HepG2 (cell line): ENCODE results near the gene HIPK3. TPM values are rescaled to one million over a fixed set of nuclear protein-coding genes. Genes with fewer than 3 reads are reported as not detected.

ENCODE experiments used
- CHD4 ChIP-seq: fragments of 200-600 bp; sonication (generic); IDR thresholded peaks from 2 replicates; pipeline ENCODE4 v1.7.0; 2017; ENCODE audit warnings: mild to moderate bottlenecking, low read length, borderline replicate concordance
- HMG20A ChIP-seq: IDR thresholded peaks from 2 replicates; pipeline ENCODE4 v1.6.1; 2016; ENCODE audit warnings: borderline replicate concordance
- SMAD1 ChIP-seq: sonication (generic); formaldehyde crosslinking; IDR thresholded peaks from 2 replicates; pipeline ENCODE4 v1.4.0; 2020; ENCODE audit warnings: missing genetic modification reagents, low read depth, mild to moderate bottlenecking, borderline replicate concordance
- ZNF296 ChIP-seq: sonication (generic); formaldehyde crosslinking; conservative IDR thresholded peaks from 2 replicates; pipeline ENCODE4 v1.5.0; 2020; ENCODE audit warnings: mild to moderate bottlenecking, missing genetic modification reagents
- ZNF3 ChIP-seq: IDR thresholded peaks from 2 replicates; pipeline ENCODE4 v1.7.0; 2017; ENCODE audit warnings: inconsistent platforms
- ZNF329 ChIP-seq: sonication (generic); formaldehyde crosslinking; IDR thresholded peaks from 2 replicates; pipeline ENCODE4 v1.9.0; 2021; ENCODE audit warnings: low read depth, mild to moderate bottlenecking, missing genetic modification reagents
- ZNF564 ChIP-seq: sonication (generic); formaldehyde crosslinking; IDR thresholded peaks from 2 replicates; pipeline ENCODE4 v1.8.1; 2023; ENCODE audit warnings: mild to moderate bottlenecking, missing genetic modification reagents
- ZNF709 ChIP-seq: sonication (generic); formaldehyde crosslinking; IDR thresholded peaks from 2 replicates; pipeline ENCODE4 v1.5.0; 2020; ENCODE audit warnings: mild to moderate bottlenecking, missing genetic modification reagents
- polyA plus RNA-seq, 8 experiments: library from polyadenylated mRNA; depleted of rRNA in 3 of 8; stranded (reverse) in 7 of 8; unstranded in 1 of 8; fragments of >200 nt; fragmentation: Illumina TruSeq in 4 of 8; extraction: Trizol in 4 of 8; gene quantifications; 2 replicates each; pipeline versions ENCODE4 v1.2.1 to v1.2.3, GENCODE V29; 2011 to 2016; ENCODE audit warnings: low read depth in 4 of 8, missing spikeins in 1 of 8, mixed read lengths in 1 of 8; ENCODE audit not compliant: insufficient read depth in 1 of 8
- total RNA-seq, 5 experiments: library from RNA; depleted of rRNA; stranded (reverse); fragments of >200 nt; fragmentation: Illumina TruSeq; extraction: Trizol; gene quantifications; 2 replicates each; pipeline ENCODE4 v1.2.3, GENCODE V29; 2016; ENCODE audit warnings: low read depth in 1 of 5
- TF ChIP-seq, protein P1 (sequence below): IDR thresholded peaks from 2 replicates; pipeline ENCODE4 v1.6.1; 2016; ENCODE audit warnings: low read depth, missing genetic modification reagents, missing compliant biosample characterization
- TF ChIP-seq, protein P2 (sequence below): sonication (generic); formaldehyde crosslinking; conservative IDR thresholded peaks from 2 replicates; pipeline ENCODE4 v1.8.0; 2022; ENCODE audit warnings: mild to moderate bottlenecking, moderate library complexity, missing genetic modification reagents
- TF ChIP-seq, protein P3 (sequence below): sonication (generic); formaldehyde crosslinking; IDR thresholded peaks from 2 replicates; pipeline ENCODE4 v1.5.0; 2020; ENCODE audit warnings: missing genetic modification reagents
- TF ChIP-seq, protein P4 (sequence below): sonication (generic); formaldehyde crosslinking; IDR thresholded peaks from 2 replicates; pipeline ENCODE4 v1.8.0; 2022; ENCODE audit warnings: low read depth, missing genetic modification reagents
- TF ChIP-seq, protein P5 (sequence below): sonication (generic); formaldehyde crosslinking; IDR thresholded peaks from 2 replicates; pipeline ENCODE4 v1.4.0; 2020; ENCODE audit warnings: missing genetic modification reagents, borderline replicate concordance
- TF ChIP-seq, protein P6 (sequence below): sonication (generic); formaldehyde crosslinking; IDR thresholded peaks from 2 replicates; pipeline ENCODE4 v1.4.0; 2020; ENCODE audit warnings: missing genetic modification reagents, mild to moderate bottlenecking, borderline replicate concordance

HIPK3 gene
- total and polyA plus RNA-seq, 2 of the 13 experiments (the other 11 are each of a cell fraction or from before 2014, with no cell fraction given): 20.5 to 44.3 TPM

DNA sequence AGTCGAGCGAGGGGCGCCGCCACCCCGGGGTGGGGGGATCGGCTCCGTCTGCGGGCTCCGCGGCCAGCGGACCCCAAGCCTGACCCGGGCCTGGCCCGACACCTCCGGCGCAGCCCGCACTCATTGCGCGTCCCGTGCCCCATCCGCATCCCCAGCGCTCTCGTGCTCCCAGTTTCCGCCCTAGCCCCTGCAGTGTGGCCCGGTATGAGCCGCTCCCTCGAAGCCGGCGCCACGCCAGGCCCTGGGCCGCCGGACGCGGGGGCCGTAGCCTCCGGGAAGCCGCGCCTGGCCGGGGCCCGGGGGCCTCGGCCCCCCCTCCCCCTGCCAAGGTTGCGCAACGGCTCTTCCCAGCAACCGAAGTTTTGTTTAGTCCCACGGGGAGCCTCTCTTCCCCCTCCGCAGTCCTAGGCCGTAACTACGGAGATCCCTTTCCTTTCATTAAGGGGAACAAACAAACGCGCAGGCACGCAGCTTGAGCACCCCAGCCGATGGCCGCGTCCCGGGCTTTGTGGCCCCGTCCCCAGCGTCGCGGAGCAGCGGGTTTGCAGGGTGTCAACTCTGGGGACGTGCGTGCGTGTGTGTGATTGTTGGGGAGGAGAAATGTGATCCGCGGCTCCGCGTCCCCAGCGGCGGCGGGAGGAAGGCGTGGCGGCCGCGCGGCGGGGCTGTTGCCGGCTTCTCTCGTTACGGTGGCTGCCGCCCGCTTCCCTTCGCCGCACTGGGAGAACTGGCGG is 883 bp downstream of the HIPK3 start (continued):
- TF ChIP-seq, protein P1, sequence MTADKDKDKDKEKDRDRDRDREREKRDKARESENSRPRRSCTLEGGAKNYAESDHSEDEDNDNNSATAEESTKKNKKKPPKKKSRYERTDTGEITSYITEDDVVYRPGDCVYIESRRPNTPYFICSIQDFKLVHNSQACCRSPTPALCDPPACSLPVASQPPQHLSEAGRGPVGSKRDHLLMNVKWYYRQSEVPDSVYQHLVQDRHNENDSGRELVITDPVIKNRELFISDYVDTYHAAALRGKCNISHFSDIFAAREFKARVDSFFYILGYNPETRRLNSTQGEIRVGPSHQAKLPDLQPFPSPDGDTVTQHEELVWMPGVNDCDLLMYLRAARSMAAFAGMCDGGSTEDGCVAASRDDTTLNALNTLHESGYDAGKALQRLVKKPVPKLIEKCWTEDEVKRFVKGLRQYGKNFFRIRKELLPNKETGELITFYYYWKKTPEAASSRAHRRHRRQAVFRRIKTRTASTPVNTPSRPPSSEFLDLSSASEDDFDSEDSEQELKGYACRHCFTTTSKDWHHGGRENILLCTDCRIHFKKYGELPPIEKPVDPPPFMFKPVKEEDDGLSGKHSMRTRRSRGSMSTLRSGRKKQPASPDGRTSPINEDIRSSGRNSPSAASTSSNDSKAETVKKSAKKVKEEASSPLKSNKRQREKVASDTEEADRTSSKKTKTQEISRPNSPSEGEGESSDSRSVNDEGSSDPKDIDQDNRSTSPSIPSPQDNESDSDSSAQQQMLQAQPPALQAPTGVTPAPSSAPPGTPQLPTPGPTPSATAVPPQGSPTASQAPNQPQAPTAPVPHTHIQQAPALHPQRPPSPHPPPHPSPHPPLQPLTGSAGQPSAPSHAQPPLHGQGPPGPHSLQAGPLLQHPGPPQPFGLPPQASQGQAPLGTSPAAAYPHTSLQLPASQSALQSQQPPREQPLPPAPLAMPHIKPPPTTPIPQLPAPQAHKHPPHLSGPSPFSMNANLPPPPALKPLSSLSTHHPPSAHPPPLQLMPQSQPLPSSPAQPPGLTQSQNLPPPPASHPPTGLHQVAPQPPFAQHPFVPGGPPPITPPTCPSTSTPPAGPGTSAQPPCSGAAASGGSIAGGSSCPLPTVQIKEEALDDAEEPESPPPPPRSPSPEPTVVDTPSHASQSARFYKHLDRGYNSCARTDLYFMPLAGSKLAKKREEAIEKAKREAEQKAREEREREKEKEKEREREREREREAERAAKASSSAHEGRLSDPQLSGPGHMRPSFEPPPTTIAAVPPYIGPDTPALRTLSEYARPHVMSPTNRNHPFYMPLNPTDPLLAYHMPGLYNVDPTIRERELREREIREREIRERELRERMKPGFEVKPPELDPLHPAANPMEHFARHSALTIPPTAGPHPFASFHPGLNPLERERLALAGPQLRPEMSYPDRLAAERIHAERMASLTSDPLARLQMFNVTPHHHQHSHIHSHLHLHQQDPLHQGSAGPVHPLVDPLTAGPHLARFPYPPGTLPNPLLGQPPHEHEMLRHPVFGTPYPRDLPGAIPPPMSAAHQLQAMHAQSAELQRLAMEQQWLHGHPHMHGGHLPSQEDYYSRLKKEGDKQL: no peak
- TF ChIP-seq, protein P2, sequence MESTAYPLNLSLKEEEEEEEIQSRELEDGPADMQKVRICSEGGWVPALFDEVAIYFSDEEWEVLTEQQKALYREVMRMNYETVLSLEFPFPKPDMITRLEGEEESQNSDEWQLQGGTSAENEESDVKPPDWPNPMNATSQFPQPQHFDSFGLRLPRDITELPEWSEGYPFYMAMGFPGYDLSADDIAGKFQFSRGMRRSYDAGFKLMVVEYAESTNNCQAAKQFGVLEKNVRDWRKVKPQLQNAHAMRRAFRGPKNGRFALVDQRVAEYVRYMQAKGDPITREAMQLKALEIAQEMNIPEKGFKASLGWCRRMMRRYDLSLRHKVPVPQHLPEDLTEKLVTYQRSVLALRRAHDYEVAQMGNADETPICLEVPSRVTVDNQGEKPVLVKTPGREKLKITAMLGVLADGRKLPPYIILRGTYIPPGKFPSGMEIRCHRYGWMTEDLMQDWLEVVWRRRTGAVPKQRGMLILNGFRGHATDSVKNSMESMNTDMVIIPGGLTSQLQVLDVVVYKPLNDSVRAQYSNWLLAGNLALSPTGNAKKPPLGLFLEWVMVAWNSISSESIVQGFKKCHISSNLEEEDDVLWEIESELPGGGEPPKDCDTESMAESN (CRISPR knock-in tag): no peak
- TF ChIP-seq CHD4 (no peak), ZNF296 (CRISPR knock-in tag) (no peak; the same call in 1 of the 2 replicates), ZNF3 (CRISPR knock-in tag) (no peak), ZNF329 (0 out of 2 replicates have a peak, but pooled peaks have one; percentile 47), ZNF709 (CRISPR knock-in tag) (no peak; the same call in 1 of the 2 replicates), ZNF564 (peak; percentile 41; the same call in 1 of the 2 replicates), SMAD1 (no peak), HMG20A (no peak)
- TF ChIP-seq, protein P3, sequence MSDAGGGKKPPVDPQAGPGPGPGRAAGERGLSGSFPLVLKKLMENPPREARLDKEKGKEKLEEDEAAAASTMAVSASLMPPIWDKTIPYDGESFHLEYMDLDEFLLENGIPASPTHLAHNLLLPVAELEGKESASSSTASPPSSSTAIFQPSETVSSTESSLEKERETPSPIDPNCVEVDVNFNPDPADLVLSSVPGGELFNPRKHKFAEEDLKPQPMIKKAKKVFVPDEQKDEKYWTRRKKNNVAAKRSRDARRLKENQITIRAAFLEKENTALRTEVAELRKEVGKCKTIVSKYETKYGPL (CRISPR knock-in tag): no peak; the same call in 1 of the 2 replicates
- TF ChIP-seq, protein P4, sequence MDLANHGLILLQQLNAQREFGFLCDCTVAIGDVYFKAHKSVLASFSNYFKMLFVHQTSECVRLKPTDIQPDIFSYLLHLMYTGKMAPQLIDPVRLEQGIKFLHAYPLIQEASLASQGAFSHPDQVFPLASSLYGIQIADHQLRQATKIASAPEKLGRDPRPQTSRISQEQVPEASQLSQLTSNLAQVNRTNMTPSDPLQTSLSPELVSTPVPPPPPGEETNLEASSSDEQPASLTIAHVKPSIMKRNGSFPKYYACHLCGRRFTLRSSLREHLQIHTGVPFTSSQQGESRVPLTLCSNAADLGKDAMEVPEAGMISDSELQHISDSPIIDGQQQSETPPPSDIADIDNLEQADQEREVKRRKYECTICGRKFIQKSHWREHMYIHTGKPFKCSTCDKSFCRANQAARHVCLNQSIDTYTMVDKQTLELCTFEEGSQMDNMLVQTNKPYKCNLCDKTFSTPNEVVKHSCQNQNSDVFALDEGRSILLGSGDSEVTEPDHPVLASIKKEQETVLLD (CRISPR knock-in tag): peak; percentile 67
- TF ChIP-seq, protein P5, sequence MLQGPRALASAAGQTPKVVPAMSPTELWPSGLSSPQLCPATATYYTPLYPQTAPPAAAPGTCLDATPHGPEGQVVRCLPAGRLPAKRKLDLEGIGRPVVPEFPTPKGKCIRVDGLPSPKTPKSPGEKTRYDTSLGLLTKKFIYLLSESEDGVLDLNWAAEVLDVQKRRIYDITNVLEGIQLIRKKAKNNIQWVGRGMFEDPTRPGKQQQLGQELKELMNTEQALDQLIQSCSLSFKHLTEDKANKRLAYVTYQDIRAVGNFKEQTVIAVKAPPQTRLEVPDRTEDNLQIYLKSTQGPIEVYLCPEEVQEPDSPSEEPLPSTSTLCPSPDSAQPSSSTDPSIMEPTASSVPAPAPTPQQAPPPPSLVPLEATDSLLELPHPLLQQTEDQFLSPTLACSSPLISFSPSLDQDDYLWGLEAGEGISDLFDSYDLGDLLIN (CRISPR knock-in tag): 0 out of 2 replicates have a peak, but pooled peaks have one; percentile 25
- TF ChIP-seq, protein P6, sequence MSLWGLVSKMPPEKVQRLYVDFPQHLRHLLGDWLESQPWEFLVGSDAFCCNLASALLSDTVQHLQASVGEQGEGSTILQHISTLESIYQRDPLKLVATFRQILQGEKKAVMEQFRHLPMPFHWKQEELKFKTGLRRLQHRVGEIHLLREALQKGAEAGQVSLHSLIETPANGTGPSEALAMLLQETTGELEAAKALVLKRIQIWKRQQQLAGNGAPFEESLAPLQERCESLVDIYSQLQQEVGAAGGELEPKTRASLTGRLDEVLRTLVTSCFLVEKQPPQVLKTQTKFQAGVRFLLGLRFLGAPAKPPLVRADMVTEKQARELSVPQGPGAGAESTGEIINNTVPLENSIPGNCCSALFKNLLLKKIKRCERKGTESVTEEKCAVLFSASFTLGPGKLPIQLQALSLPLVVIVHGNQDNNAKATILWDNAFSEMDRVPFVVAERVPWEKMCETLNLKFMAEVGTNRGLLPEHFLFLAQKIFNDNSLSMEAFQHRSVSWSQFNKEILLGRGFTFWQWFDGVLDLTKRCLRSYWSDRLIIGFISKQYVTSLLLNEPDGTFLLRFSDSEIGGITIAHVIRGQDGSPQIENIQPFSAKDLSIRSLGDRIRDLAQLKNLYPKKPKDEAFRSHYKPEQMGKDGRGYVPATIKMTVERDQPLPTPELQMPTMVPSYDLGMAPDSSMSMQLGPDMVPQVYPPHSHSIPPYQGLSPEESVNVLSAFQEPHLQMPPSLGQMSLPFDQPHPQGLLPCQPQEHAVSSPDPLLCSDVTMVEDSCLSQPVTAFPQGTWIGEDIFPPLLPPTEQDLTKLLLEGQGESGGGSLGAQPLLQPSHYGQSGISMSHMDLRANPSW (CRISPR knock-in tag): no peak
